GM10248 (cell line): ENCODE data around the gene ZNF558.

Experiments
- CTCF ChIA-PET: fragments of 300-600 bp; sonication (Branson Sonifier 250); formaldehyde crosslinking; extraction: SDS; loops from one replicate; lab custom pipeline; 2021; ENCODE audit warnings: antibody characterized with exemption; lab: Yijun Ruan, JAX
- POLR2A ChIA-PET: fragments of 350-650 bp; sonication (Branson Sonifier 250); formaldehyde crosslinking; extraction: SDS; loops from one replicate; lab custom pipeline; 2020; ENCODE audit warnings: antibody characterized with exemption; lab: Yijun Ruan, JAX
- DNase-seq: peaks from one replicate; pipeline ENCODE4 v3.0.0; 2012; ENCODE audit errors: extremely low spot score
- CTCF ChIP-seq: IDR thresholded peaks from 2 replicates; pipeline ENCODE4 v1.5.1; 2012; ENCODE audit warnings: mild to moderate bottlenecking, low read depth; ENCODE audit errors: extremely low read depth, missing control alignments, control extremely low read depth

The ZNF558 gene

GRCh38 chr19:8831373-8831772, 731 bp downstream of the ZNF558 start:
- POLR2A ChIA-PET: no interaction called here
- CTCF ChIA-PET: interaction anchor here (0.7 to 1.1 kb wide), 3 partner anchors 11 to 34 kb away, joined by 3 read pairs; no protein-coding TSS in a partner anchor
- no peak for DNase-seq
- no peak for TF ChIP-seq CTCF

- ChIA-PET CTCF (interaction anchor here (1.4 kb wide), 1 partner anchor 12 kb away, joined by 3 read pairs; no protein-coding TSS in a partner anchor), POLR2A (no interaction called here)
- TF ChIP-seq CTCF: no peak
- DNase-seq: no peak
Measured at GRCh38 chr19:8827277-8827676, 4.8 kb downstream of the ZNF558 start.

DNA sequence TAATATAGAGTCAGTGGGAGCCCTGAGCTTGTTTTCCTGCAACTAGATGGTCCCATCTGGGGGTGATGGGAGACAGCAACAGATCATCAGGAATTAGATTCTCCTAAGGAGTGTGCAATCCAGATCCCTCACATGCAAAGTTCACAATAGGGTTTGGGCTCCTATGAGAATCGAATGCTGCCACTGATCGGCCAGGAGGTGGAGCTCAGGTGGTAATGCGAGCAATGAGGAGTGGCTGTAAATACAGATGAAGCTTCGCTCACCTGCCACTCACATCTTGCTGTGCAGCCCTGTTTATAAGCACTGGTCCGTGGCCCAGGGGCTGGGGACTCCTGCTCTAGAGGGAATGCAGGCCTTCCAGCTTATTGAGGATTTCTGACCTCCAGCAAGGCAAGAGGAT, 5.7 kb downstream of the ZNF558 start:
- TF ChIP-seq CTCF: no peak
- ChIA-PET POLR2A (no interaction called here), CTCF (no interaction called here)
- no peak for DNase-seq

- CTCF ChIA-PET: interaction anchor here (1.0 kb wide), 2 partner anchors 9 to 11 kb away, joined by 3 read pairs; no protein-coding TSS in a partner anchor
- POLR2A ChIA-PET: no interaction called here
- TF ChIP-seq CTCF: no peak
- no peak for DNase-seq
Measured at GRCh38 chr19:8821748-8822241, 10.3 kb downstream of the ZNF558 start.

DNA sequence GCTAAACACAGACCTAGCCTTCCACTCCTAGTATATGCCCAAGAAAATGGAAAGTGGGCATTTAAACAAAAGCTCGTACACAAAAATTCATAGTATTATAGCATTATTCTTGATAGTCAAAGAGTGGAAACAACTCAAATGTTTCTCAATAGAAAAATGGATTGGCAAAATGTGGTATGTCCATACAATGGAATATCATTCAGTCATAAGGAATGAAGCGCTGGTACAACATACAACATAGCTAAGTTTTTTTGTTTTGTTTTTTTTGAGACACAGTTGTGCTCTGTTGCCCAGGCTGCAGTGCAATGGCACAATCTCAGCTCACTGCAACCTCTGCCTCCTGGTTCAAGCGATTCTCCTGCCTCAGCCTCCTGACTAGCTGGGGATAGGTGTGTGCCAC, 11.9 kb downstream of the ZNF558 start:
- ChIA-PET POLR2A (no interaction called here), CTCF (interaction anchor here (0.8 to 1.2 kb wide), 2 partner anchors 11 to 14 kb away, joined by 3 read pairs; no protein-coding TSS in a partner anchor)
- DNase-seq: no peak
- no peak for TF ChIP-seq CTCF

DNA sequence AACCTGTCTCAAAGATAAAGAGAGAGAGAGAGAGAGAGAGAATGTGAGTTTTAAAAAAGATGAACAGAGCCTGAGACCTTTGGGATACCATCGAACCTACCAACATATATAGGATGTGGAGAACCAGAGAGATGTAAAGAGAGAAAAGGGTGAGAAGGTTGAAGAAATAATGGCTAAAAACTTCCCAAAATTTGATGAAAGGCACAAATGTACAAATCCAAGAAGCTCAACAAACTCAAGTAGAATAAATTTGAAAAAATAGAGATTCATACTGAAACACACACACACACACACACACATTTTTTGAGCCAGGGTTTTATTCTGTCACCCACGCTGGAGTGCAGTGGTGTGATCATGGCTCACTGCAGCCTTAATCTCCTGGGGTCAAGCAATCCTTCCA, 16.3 kb downstream of the ZNF558 start:
- no peak for TF ChIP-seq CTCF
- ChIA-PET CTCF (no interaction called here), POLR2A (no interaction called here)
- DNase-seq: no peak
